Myocyte (in vitro differentiated cells): ENCODE results near the gene BSND. TPM values are rescaled to one million over a fixed set of nuclear protein-coding genes. Genes with fewer than 3 reads are reported as not detected.
"Not testable (repeated sequence)": the region's sequence is repeated elsewhere in the genome, so short reads cannot be mapped to it uniquely, and the experiment has no call there.

ENCODE experiments used
- DNase-seq: peaks from one replicate; pipeline ENCODE4 v3.0.0-alpha.2; 2012; ENCODE audit warnings: low read depth
- total RNA-seq: library from RNA; depleted of rRNA; stranded (reverse); fragments of >200 nt; gene quantifications from 2 replicates; pipeline ENCODE4 v1.2.3, GENCODE V29; 2014

BSND gene
- total RNA-seq, 1 donor from 2014 or later = not detected

DNA sequence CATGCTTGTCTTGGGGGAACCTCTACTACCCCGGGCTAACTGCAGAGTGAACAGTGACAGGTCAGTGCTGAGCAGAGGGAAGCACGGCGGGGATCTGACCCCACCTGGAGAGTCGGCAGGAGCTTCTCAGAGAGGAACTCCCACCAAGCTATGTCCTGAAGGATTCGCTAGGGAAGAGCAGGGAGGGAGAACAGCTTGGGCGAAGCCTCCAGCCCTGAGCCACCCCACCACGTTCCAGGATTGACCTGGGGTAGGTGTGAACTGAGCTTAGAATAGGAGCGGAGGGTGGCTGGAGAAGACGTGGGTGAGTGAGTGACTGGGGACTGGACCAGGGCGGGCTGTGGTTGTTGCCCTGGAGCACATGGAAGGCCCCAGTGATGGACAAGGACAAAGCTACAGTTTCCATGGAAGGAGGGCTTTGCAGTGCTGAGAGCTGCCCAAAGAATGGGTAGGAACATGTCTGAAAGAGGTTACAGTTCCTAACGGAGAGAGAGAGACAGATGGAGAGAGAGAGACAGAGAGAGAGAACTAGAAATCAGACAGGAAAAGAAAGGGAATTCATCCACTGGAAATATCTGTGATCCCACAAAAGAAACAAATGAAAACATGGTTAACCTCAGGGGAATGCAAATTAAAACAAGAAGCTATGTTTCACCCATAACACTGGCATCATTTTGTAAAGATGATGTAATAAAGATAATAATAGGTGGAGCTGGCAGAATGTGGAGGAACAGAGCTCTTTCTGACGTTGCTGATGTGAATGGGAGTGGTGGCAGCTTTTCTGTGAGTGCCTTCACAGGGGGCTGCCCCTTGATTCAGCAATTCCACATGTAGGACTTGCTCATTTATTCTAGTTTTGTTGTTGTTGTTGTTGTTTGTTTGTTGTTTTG, 17.2 kb downstream of the BSND start:
- peak; percentile 26 for DNase-seq

DNA sequence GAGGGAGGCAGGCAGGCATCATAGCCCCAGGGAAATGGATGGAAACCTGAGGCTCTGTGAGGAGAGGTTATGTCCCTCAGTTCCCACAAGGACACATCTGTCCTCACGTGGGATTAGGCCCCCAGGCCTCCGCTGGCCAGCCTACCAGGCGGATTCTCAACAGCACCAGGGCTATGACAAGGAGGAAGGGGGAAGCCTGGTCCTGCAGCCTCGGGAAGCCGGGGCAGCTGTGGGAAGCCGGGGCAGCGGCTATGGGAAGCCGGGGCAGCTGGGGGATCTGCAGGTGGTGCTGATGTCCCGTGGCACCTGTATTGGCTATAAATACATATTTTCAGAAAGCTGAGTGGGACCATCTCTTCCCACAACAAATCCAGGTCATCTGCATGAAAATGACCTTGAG, 19.7 kb downstream of the BSND start:
- no peak for DNase-seq

DNA sequence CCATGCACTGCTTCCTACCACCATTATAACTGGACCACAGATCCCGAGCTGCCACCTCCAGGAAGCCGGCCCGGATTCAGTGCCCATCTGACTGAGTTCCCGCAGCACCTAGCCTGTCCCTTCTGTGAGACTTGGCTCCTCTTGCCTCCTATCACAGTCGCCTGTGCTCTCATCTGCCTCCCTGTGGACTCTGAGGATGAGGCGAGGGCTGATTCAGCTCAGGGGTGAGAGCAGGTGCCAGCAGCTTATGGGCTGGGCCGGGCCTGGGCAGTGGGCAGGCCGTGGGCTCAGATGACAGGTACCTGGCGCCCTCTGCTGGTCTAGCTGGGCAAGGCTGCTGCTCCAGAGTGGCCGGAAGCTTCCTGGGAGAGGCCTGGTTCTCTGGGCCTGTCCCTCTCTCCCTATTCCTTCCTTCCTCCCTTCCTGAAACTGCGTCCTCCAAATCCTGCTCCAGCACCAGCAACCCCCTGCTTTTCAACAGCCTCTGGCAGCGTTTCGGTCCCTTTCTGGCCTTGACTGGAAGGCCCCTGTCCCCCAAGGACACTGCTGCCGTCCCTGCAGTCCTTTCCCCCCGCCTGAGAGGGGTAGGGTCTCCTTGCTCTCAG, 23.3 kb downstream of the BSND start:
- peak; percentile 96 for DNase-seq

DNA sequence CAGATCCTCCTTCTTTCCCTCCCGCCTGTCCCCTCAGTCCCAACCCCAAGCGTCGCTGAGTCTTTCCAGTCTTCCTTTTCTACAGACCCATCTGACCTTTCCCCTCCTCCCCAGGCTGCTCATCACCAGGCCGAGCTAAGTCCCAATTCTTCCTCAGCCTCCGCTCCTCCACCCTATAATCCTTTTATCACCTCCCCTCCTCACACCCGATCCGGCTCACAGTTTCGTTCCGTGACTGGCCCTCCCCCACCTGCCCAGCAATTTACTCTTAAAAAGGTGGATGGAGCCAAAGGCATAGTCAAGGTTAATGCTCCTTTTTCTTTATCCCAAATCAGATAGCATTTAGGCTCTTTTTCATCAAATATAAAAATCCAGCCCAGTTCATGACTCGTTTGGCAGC, 25.4 kb downstream of the BSND start:
- not testable (repeated sequence) for DNase-seq

DNA sequence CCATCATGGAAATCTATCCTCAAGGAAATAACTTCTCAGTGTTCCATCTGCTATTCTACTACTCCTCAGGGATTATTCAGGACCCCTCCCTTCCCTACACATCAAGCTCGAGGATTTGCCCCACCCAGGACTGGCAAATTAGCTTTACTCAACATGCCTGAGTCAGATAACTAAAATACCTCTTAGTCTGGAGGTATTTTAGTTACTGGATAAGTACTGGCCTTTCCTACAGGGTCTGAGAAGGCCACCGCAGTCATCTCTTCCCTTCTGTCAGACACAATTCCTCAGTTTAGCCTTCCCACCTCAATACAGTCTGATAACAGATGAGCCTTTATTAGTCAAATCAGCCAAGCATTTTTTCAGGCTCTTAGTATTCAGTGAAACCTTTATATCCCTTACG, 27.9 kb downstream of the BSND start:
- not testable (repeated sequence) for DNase-seq

DNA sequence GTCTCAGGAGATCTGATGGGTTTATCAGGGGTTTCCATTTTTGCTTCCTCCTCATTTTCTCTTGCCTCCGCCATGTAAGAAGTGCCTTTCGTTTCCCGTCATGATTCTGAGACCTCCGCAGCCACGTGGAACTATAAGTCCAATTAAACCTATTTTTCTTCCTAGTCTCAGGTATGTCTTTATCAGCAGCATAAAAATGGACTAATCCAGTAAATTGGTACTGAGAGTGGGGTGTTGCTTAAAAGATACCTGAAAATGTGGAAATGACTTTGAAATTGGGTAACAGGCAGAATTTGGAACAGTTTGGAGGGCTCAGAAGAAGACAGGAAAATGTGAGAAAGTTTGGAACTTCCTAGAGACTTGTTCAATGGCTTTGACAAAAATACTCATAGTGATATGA, 32.4 kb downstream of the BSND start:
- DNase-seq = not testable (repeated sequence)

DNA sequence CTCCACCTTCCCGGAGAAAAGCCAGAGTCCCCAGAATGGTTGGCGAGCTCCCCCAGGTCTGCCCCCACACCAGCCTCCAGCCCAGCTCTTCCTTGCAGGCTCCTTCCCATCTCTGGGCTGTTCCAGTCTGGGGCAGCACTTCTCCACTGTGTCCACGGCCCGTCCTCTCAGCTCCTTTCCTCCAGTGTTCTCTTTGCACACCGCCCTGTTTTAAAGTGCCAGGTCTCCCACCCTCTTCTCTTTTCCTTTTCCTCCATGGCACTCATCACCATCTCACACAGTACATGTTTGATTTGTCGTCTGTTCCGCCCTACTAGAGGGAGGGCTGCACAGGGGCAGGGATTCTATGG, 34.5 kb downstream of the BSND start:
- no peak for DNase-seq

DNA sequence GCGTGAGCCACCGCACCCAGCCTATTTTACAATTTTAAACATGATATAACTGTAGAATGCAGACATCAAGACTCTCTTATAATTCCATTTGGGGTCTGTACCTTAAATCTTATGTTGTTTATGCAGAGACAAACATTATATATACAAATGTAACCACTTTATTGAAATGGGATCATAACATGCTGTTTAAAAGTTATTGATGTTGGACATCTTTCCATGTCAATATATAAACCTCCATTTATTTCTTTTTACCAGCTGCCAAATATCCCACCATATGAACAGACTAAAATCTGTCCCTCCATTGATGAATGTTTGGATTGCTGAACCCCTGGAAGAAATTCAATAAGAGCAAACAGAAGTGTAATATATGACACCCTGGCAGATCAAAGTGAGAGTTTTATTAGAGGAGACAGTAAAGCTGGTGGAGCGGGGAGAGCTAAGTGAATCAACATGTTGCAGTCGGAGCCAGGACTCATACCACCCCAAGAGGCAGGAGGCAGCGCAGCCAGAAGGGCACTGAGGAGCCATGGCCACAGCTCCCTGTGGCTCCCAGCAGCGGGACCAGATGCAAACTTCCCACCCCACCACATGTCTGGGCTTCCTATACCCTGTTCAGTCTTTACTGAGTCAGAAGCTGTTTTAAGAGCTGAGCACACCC, 35.9 kb downstream of the BSND start:
- DNase-seq = no peak

DNA sequence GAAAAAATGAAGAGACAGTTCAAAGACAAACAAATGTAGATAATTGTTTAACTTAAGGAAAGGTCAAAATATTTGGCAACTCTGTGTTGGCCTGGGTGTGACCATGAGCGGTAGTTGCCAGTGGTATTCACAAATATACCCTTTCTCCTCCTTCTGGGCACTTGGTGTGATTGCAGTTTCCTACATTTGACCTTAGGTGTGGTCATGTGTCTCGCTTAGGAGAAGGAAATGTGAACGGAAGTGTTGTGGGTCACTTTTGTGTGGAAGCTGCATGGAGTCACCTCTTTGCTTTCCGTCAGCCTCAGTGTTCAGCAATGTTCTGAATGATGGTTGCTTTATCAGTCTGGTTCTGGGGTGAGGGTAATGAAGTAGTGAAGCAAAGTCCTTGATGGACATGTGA, 37.2 kb downstream of the BSND start:
- no peak for DNase-seq

DNA sequence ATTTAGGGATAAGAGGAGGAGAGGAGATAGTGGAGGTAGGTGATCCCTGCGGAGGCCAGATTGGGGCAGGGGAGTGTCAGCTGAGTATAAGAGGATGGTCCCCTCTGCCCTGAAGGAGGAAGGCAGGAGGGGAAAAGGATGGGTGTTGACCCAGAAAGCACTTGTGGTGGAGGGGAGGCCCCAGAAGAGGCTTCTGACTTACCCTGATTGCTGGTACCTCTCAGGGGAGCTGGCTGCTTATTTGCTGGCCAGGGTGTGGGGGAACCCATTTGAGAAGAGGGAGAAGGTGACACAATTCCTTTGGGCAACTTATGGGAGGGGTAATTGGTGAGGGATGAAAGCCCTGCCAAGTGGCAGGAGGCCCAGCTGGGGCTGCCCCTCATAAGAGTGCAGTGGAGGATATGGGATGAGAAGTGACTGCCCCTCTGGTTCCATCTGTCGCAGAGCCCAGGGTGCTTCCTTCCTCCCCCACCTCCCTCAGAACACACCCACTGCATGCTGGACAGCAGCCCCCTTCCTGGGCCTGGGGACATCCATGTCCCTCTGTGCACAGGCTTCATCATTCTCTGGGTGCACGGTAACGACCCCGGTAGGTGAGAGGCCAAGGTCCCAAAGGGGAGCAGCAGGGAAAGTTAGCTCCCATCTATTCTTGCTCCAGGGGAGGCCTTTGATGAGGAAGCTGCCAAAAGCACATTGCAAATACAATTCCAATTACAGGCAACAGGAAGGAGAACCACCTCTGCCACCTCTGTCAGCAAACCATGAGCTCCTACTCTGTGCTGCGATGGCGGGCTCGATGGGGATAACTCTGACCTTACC, 39.2 kb downstream of the BSND start:
- no peak for DNase-seq

DNA sequence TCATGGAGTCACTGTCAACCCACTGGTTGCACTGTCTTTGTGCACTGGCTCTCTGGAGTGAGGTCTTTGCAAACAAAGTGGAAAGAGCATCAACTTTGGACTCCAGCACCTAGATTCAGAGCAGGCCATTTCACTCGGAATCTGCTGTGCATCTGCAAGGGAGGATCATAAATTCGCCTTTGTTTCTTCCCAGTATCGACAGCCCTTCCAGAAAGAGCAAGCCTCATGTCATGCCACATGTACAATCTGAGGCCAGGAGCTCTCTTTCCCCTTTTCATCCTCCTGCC, 39.8 kb downstream of the BSND start:
- no peak for DNase-seq

DNA sequence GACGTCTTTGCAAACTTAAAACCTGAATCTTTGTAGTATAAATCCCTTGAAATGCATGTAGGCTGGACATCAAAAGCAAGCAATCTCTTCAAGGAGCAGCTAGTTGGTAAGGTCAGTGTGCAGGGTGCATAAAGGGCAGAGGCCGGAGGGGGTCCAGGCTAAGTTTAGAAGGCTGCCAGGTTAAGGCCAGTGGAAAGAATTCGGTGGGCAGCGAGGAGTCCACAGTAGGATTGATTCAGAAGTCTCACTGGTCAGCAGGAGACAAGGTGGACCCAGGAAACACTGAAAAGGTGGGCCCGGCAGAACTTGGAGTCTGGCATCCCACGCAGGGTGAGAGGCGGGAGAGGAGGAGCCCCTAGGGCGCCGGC, 40.2 kb downstream of the BSND start:
- no peak for DNase-seq

DNA sequence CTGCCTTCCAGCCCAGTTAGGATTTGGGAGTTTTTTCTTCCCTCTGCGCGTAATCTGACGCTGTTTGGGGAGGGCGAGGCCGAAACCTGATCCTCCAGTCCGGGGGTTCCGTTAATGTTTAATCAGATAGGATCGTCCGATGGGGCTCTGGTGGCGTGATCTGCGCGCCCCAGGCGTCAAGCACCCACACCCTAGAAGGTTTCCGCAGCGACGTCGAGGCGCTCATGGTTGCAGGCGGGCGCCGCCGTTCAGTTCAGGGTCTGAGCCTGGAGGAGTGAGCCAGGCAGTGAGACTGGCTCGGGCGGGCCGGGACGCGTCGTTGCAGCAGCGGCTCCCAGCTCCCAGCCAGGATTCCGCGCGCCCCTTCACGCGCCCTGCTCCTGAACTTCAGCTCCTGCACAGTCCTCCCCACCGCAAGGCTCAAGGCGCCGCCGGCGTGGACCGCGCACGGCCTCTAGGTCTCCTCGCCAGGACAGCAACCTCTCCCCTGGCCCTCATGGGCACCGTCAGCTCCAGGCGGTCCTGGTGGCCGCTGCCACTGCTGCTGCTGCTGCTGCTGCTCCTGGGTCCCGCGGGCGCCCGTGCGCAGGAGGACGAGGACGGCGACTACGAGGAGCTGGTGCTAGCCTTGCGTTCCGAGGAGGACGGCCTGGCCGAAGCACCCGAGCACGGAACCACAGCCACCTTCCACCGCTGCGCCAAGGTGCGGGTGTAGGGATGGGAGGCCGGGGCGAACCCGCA, 40.8 kb downstream of the BSND start, which contains the start of gene PCSK9:
TSS of gene PCSK9 (plus strand) at position 207 of the 741 bp plus-strand sequence. CDS start at position 497, 290 bp downstream.
- no peak for DNase-seq

DNA sequence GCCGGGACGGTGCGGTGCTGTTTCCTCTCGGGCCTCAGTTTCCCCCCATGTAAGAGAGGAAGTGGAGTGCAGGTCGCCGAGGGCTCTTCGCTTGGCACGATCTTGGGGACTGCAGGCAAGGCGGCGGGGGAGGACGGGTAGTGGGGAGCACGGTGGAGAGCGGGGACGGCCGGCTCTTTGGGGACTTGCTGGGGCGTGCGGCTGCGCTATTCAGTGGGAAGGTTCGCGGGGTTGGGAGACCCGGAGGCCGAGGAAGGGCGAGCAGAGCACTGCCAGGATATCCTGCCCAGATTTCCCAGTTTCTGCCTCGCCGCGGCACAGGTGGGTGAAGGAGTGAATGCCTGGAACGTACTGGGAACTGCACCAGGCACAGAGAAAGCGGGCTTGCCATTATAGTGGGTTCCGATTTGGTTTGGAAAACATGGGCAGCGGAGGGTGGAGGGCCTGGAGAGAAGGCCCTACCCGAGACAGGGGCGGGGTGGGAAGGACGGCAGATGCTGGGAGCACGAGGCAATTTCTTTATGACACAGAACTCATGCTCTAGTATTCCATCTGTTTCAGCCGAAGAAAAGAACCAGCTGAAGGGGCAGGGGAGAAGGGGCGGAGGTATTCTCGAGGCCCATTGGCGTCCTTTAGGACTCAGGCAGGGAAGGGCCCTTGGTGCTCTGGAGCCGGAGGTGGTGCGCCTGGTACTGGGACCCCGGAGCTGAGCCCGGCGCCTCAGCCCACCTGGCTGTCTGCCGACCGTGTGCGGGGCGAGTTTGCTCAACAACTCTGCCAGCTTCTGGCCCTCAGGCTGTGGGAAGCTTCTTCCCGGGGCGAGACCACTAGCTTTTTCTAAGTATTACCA, 41.6 kb downstream of the BSND start:
- DNase-seq = no peak

DNA sequence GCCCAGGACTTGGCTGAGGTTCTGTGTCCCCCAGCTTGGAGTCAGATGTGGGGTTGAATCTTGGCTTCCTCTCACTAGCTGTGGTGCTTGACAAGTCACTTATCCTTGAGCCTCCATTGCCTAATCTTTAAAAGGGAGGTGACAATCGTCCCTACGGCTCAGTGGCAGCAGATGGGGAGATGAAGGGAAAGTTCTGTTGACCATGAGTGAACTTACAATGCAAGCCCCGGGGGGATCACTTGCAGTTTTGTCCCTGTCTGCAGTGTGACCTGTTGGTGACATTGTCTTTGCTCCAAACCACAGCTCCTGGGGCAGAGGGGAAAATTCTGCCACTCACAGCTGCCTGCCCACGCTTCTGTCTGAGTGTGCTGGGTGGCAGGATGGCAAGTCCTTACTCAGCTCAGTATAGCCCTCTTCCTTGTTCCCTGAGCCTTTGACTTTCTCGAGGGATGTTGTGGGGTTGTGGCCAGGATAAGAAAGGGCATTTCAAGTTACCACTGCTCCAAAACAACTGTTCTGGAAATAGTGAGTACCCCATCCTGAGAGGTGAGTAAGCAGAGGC, 42.3 kb downstream of the BSND start:
- DNase-seq = no peak

DNA sequence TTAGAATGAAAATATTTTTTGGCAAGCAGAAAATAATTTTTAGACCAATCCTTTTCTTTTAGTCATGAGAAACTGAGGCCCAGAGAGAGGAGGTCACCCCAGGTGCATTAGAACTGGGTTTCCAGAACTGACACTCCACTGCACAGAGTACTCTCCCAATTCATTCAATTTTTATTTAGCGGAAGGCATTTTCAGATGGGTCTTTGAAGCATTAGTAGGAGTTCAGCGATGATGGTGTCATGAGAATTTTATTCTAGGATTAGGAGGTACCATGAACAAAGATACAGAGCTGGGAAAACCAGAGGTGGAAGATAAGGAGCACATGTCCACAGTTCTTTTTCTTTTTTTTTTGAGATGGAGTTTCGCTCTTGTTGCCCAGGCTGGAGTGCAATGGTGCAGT, 42.9 kb downstream of the BSND start:
- DNase-seq = no peak

DNA sequence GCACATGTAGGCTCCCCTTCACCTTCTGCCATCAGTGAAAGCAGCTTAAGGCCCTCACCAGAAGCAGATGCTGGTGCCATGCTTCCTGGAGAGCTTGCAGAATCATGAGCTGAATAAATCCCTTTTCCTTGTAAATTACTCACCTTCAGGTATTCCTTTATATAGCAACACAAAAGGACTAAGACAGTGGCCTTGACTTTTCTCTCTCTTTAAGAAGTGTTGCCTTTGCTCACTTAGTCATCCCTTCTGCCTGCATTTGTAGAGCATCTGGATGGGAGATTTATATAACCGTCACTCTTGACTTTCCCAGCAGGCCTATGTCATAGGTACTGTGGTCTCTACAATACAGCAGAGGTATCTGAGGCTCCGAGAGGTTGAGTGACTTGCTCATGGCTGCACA, 44.3 kb downstream of the BSND start:
- DNase-seq = no peak

DNA sequence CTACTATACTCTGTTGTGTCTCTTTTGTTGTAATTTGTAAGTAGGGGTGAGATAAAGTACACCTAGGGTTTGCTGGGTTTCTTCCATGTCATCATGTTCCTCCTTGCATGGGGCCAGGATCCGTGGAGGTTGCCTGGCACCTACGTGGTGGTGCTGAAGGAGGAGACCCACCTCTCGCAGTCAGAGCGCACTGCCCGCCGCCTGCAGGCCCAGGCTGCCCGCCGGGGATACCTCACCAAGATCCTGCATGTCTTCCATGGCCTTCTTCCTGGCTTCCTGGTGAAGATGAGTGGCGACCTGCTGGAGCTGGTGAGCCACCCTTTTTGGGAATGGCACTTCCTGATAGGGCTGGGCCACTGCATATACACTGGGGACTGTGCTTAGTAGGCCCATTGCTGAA, 45.0 kb downstream of the BSND start:
- no peak for DNase-seq

DNA sequence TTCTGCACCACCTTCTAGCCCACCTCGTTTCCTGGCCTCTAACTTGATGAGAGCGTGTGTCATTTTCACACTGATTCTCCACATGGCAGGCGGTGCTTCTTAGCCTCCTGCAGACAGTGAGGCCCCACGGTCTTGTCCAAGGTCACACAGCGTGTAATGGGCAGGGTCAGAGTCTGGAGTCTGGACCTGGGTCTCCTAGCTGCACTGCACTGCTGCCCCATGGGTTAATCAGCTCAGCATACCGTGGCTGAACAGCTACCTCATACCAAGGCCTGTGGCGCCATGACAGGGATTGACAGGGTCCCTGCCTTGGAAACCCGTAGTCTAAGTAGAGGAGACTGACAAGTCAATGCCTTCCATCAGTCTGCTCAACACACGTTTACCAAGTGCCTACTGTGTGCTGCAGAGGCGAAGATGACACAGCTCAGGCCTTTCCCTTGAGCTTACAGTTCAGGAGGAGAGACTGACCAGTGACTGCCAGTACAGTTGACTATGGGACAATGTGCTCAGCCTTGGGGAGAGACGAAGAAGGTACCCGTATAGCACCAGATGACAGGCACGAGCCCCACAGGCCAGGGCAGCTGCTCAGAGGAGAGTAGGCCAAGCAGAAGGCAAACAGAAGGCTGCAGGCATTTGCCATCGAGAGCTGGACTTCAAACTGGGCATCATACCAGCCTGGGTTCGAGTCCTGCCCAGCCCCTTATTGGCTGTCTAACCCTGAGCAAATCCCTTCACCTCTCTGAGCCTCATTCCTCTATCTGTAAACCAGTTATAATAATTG, 46.1 kb downstream of the BSND start:
- no peak for DNase-seq
